ENCODE data around the gene DCXR.

DNA sequence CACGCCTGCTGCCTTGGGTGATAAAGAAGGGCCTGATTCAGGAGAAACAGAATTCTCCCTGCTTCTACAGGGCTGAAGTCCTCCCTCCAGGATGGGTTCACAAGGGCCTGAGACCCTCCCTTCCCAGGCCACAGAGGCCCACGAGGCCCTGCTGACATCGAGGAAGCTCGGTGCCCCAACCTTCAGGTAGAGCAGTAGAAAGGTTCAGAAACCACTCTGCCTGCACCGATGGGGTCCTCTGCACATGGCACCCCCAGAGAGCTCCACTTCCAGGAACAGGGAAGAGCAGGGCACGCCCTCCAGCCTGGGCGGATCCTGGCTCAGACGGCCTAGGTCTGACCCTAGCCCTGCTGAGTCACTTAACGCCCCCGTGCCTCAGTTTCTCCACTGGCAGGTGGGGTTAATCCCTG lies 15.6 kb downstream of the DCXR start:
- TF ChIP-seq, protein P1, sequence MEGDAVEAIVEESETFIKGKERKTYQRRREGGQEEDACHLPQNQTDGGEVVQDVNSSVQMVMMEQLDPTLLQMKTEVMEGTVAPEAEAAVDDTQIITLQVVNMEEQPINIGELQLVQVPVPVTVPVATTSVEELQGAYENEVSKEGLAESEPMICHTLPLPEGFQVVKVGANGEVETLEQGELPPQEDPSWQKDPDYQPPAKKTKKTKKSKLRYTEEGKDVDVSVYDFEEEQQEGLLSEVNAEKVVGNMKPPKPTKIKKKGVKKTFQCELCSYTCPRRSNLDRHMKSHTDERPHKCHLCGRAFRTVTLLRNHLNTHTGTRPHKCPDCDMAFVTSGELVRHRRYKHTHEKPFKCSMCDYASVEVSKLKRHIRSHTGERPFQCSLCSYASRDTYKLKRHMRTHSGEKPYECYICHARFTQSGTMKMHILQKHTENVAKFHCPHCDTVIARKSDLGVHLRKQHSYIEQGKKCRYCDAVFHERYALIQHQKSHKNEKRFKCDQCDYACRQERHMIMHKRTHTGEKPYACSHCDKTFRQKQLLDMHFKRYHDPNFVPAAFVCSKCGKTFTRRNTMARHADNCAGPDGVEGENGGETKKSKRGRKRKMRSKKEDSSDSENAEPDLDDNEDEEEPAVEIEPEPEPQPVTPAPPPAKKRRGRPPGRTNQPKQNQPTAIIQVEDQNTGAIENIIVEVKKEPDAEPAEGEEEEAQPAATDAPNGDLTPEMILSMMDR (IDR thresholded peaks at IDR 0.05), result no peak
- TF ChIP-seq POLR2A (IDR thresholded peaks at IDR 0.05), result no peak

Data from heart left ventricle (tissue), 13 donors.